Measurements from ENCODE around the gene GLYATL2. TPM values are rescaled to one million over a fixed set of nuclear protein-coding genes. Genes with fewer than 3 reads are reported as not detected.

GLYATL2 gene
- total and polyA plus RNA-seq, 9 of the 15 experiments (the other 6 are each of a cell fraction or from before 2014, with no cell fraction given), result not detected

- TF ChIP-seq IRF9 (tag; IDR thresholded peaks at IDR 0.05) (no peak), BHLHE40 (IDR thresholded peaks at IDR 0.05; ENCODE audit: low read length) (no peak), ZNF217 (CRISPR knock-in tag; IDR thresholded peaks at IDR 0.05) (no peak), PTTG1 (tag; IDR thresholded peaks at IDR 0.05; ENCODE audit: low read depth) (0 out of 2 replicates have a peak, but pooled peaks have one; percentile 25), NFIC (IDR thresholded peaks at IDR 0.05) (no peak), ZZZ3 (IDR thresholded peaks at IDR 0.05) (no peak), SUPT5H (IDR thresholded peaks at IDR 0.05) (no peak), GABPB1 (CRISPR knock-in tag; IDR thresholded peaks at IDR 0.05) (no peak), CAMTA2 (CRISPR knock-in tag; conservative IDR thresholded peaks at IDR 0.05) (no peak), ZNF23 (CRISPR knock-in tag; IDR thresholded peaks at IDR 0.05) (no peak), ZNF175 (CRISPR knock-in tag; IDR thresholded peaks at IDR 0.05; ENCODE audit: low read depth) (no peak), ZHX1 (conservative IDR thresholded peaks at IDR 0.05; ENCODE audit: low read length) (no peak; the same call in 1 of the 2 replicates), MAFG (tag; conservative IDR thresholded peaks at IDR 0.05) (peak; percentile 84), ZNF197 (CRISPR knock-in tag; IDR thresholded peaks at IDR 0.05; ENCODE audit: low read depth) (no peak), TAF9B (IDR thresholded peaks at IDR 0.05; ENCODE audit: partially characterized antibody) (no peak), ZKSCAN3 (CRISPR knock-in tag; IDR thresholded peaks at IDR 0.05) (no peak), TFAM (CRISPR knock-in tag; conservative IDR thresholded peaks at IDR 0.05) (no peak), SMAD2 (IDR thresholded peaks at IDR 0.05; ENCODE audit: low read depth, low read length) (no peak), HNRNPLL (IDR thresholded peaks at IDR 0.05; ENCODE audit: low read depth, low read length, poor library complexity, severe bottlenecking) (no peak), LARP7 (IDR thresholded peaks at IDR 0.05) (no peak), ZNF436 (CRISPR knock-in tag; IDR thresholded peaks at IDR 0.05) (no peak), ZNF766 (CRISPR knock-in tag; conservative IDR thresholded peaks at IDR 0.05) (0 out of 2 replicates have a peak, but pooled peaks have one; percentile 53), PBX2 (CRISPR knock-in tag; IDR thresholded peaks at IDR 0.05; ENCODE audit: low read depth) (no peak), PBX2 (tag; conservative IDR thresholded peaks at IDR 0.05; ENCODE audit: low read depth) (no peak), RBBP5 (IDR thresholded peaks at IDR 0.05; ENCODE audit: borderline replicate concordance, insufficient read depth, low read length, poor library complexity, severe bottlenecking) (no peak), MCM5 (IDR thresholded peaks at IDR 0.05; ENCODE audit: low read depth) (no peak), HDAC1 (IDR thresholded peaks at IDR 0.05) (no peak)
These were observed 57.8 kb downstream of the GLYATL2 start (continued) for GRCh38 chr11:58786693-58787092.

Measured in K562 (cell line).